Measurements from ENCODE around the gene TTC7B.
A peak's percentile ranks its signal among the peaks of the same experiment; 100 is the strongest.

Gene TTC7B

GRCh38 chr14:90658541-90658967 lies 157.7 kb downstream of the TTC7B start:
- H3K27ac Mint-ChIP-seq, result no peak overlapping the region
- H3K36me3 Mint-ChIP-seq (ENCODE audit: low read depth), result peaks cover 16% of the 10 kb centered on the region
- H3K4me3 Mint-ChIP-seq, result no peak overlapping the region
- H3K4me1 Mint-ChIP-seq, result peaks cover 43% of the 10 kb centered on the region
- TF ChIP-seq CTCF (IDR thresholded peaks at IDR 0.05; ENCODE audit: unreplicated experiment in 3 of 3), result no peak
- H3K9me3 Mint-ChIP-seq, result no peaks in the 10 kb centered on the region
- no peaks in the 10 kb centered on the region for H3K27me3 Mint-ChIP-seq (ENCODE audit: low read depth)

DNA sequence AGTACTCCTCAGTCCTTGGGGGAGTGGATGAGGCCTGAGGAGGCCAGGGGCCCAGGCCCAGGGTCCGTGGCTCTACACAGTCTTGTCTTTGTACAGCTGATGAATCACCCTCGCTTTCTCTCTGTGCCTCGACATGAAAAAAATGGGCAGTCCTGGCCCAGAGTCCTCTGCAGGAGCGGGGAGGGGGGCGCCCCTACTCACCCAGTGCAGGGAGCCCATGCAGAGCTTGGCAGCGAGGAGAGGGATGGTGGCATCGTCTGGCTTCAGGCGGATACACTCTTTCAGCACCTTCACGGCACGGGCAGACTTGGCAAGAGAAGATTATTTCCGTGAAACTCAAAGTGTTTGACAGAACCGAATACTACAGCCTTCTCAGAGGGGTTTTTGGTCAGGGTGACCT lies 159.3 kb downstream of the TTC7B start:
- Mint-ChIP-seq H3K4me1 (peaks cover 53% of the 10 kb centered on the region), H3K27me3 (ENCODE audit: low read depth) (no peaks in the 10 kb centered on the region), H3K4me3 (no peak overlapping the region), H3K36me3 (ENCODE audit: low read depth) (peaks cover 19% of the 10 kb centered on the region), H3K9me3 (no peaks in the 10 kb centered on the region), H3K27ac (no peak overlapping the region)
- TF ChIP-seq CTCF (IDR thresholded peaks at IDR 0.05; ENCODE audit: unreplicated experiment in 3 of 3), result no peak

DNA sequence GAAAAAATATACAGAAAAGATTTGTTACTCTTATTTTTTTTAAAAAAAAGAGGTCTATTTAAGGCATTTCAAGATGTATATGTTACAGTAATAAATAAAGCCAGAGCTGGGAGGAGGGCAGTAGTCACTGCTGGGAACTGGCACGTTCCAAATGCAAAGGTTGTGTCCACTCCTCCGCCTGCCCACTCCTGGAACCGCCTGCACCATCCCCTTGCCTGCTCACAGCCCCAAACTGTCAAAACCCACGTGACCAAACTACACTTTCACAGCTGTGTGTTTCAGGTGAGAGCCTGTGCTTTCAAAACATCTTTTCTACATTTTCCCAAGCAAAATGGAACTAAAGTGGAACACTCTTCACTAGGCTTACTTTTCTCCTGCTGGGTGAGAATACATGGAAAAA lies 160.4 kb downstream of the TTC7B start:
- H3K9me3 Mint-ChIP-seq, result no peaks in the 10 kb centered on the region
- H3K36me3 Mint-ChIP-seq (ENCODE audit: low read depth), result peaks cover 20% of the 10 kb centered on the region
- H3K4me3 Mint-ChIP-seq, result no peak overlapping the region
- TF ChIP-seq CTCF (IDR thresholded peaks at IDR 0.05; ENCODE audit: unreplicated experiment in 3 of 3), result no peak
- H3K27me3 Mint-ChIP-seq (ENCODE audit: low read depth), result no peaks in the 10 kb centered on the region
- H3K4me1 Mint-ChIP-seq, result peaks cover 54% of the 10 kb centered on the region
- no peak overlapping the region for H3K27ac Mint-ChIP-seq

- TF ChIP-seq CTCF (IDR thresholded peaks at IDR 0.05; ENCODE audit: unreplicated experiment in 3 of 3), result no peak
- Mint-ChIP-seq H3K27me3 (ENCODE audit: low read depth) (no peaks in the 10 kb centered on the region), H3K36me3 (ENCODE audit: low read depth) (peaks cover 23% of the 10 kb centered on the region), H3K4me3 (no peak overlapping the region), H3K9me3 (no peaks in the 10 kb centered on the region), H3K4me1 (peaks cover 55% of the 10 kb centered on the region), H3K27ac (peak overlapping the region in 1 of 3 experiments; percentile 65)
Measured at GRCh38 chr14:90654831-90655276, 161.4 kb downstream of the TTC7B start.

GRCh38 chr14:90652626-90653025 lies 163.6 kb downstream of the TTC7B start:
- Mint-ChIP-seq H3K36me3 (ENCODE audit: low read depth) (peaks cover 24% of the 10 kb centered on the region), H3K27ac (peak overlapping the region in 1 of 3 experiments; percentile 92), H3K4me3 (no peak overlapping the region), H3K9me3 (no peaks in the 10 kb centered on the region), H3K4me1 (peaks cover 57% of the 10 kb centered on the region), H3K27me3 (ENCODE audit: low read depth) (no peaks in the 10 kb centered on the region)
- TF ChIP-seq CTCF (IDR thresholded peaks at IDR 0.05; ENCODE audit: unreplicated experiment in 3 of 3), result no peak

DNA sequence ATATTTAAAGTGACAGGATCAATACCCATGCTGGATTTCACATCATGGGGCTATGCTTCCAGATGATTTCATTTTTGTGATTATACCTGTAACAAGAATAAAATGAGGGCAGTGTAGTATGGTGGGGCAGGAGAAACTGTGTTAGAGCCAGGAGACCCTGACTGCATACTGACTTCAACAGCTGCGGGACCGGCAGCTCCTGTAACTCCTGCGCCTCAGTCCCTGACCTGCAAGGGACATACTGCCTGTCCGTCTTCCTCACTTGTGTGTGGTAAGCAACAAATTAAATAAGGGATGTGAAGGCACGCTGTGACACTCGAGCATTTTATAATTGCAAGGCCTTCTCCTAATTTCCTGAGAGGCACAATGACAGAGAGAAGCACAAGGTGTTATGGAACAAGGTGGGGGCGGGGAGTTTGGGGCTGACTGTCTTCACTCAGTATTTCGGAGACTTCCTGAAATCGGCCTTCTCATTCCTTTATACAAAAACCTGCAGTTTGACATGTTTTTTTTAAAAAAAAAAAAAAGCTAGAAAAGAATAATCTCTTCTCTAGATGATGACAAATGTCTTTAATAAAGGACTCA lies 164.2 kb downstream of the TTC7B start:
- Mint-ChIP-seq H3K4me3 (no peak overlapping the region), H3K27me3 (ENCODE audit: low read depth) (no peaks in the 10 kb centered on the region), H3K27ac (peak overlapping the region; percentile 75 to 92 (median 87)), H3K36me3 (ENCODE audit: low read depth) (peaks cover 24% of the 10 kb centered on the region), H3K4me1 (peaks cover 63% of the 10 kb centered on the region), H3K9me3 (no peaks in the 10 kb centered on the region)
- no peak for TF ChIP-seq CTCF (IDR thresholded peaks at IDR 0.05; ENCODE audit: unreplicated experiment in 3 of 3)

Data from nephron (organoid).